Cardiac fibroblast (primary cell): ENCODE measurements around the gene SYTL1.

ENCODE experiments used
- DNase-seq, 2 donors: peaks; one replicate each; pipeline versions ENCODE4 v3.0.0 to v3.0.0-alpha.2; 2010; ENCODE audit warnings: low read depth in 2 of 2
- H3K4me3 ChIP-seq, 2 donors: replicated peaks in 1 of 2; 1 replicate in 1 of 2; 2 replicates in 1 of 2; pipeline ENCODE4 v1.5.1; 2011; ENCODE audit warnings: low read depth in 2 of 2, low read length in 2 of 2, mild to moderate bottlenecking in 2 of 2, moderate library complexity in 1 of 2
- CTCF ChIP-seq: IDR thresholded peaks from one replicate; pipeline ENCODE4 v1.5.1; 2011; ENCODE audit warnings: low read depth, mild to moderate bottlenecking, low read length, inconsistent platforms

Gene SYTL1

GRCh38 chr1:27392096-27392777, 50.4 kb downstream of the SYTL1 start, which contains the start of gene GPR3:
GPR3 (plus strand) TSS chr1:27392622; CDS start chr1:27393799, 1,177 bp downstream.
- DNase-seq, result peak; percentile 90 to 93
- TF ChIP-seq CTCF, result peak; percentile 48
- H3K4me3 ChIP-seq, result peak within 1 kb of the TSS; percentile 67 to 70

- DNase-seq, result no peak
- peak; percentile 35 for TF ChIP-seq CTCF
- H3K4me3 ChIP-seq, result peak overlapping the region; percentile 67 to 70
These were observed 51.2 kb downstream of the SYTL1 start for GRCh38 chr1:27392778-27393635.

GRCh38 chr1:27393641-27394281, 51.9 kb downstream of the SYTL1 start:
- no peak for TF ChIP-seq CTCF
- no peak overlapping the region for H3K4me3 ChIP-seq
- DNase-seq, result no peak

GRCh38 chr1:27394282-27394658, 52.4 kb downstream of the SYTL1 start:
- no peak for DNase-seq
- H3K4me3 ChIP-seq, result no peak overlapping the region
- no peak for TF ChIP-seq CTCF

- no peak for DNase-seq
- H3K4me3 ChIP-seq, result no peak overlapping the region
- no peak for TF ChIP-seq CTCF
These were observed 53.1 kb downstream of the SYTL1 start for GRCh38 chr1:27394925-27395324.

- peak; percentile 78 to 79 for DNase-seq
- no peak overlapping the region for H3K4me3 ChIP-seq
- TF ChIP-seq CTCF, result peak; percentile 92
These were observed 53.8 kb downstream of the SYTL1 start for GRCh38 chr1:27395441-27396195.
